GM19468 (cell line): ENCODE data around the gene KRT7.
"Not testable (repeated sequence)": the region's sequence is repeated elsewhere in the genome, so short reads cannot be mapped to it uniquely, and the experiment has no call there.

Experiments used
- ATAC-seq: cut with Tn5 transposase; IDR thresholded peaks from one replicate; pipeline ENCODE4 v1.9.1; 2021; ENCODE audit warnings: mild to moderate bottlenecking, moderate library complexity, moderate number of reproducible peaks; ENCODE audit not compliant: unreplicated experiment; ENCODE audit errors: extremely low read depth

Gene KRT7

DNA sequence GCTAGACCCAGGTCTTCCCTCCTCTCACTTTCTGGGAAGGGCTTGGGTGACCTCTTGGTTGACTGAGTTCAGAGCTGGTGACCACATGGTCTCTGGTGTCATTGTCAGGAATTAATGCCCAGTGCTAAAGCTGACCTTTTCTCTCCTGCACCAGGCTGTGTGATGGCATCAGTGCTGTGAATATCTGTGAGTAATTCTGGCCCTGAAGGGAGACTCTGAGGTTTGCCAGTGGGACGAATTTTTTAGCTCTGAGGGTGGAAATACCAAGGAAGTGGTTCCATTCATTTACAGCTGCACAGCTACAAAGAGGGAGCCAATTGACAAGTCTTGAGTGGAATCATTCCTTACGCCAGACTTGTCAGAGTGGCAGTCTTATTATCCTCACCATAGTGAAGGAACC is 35.2 kb downstream of the KRT7 start:
- no peak for ATAC-seq

DNA sequence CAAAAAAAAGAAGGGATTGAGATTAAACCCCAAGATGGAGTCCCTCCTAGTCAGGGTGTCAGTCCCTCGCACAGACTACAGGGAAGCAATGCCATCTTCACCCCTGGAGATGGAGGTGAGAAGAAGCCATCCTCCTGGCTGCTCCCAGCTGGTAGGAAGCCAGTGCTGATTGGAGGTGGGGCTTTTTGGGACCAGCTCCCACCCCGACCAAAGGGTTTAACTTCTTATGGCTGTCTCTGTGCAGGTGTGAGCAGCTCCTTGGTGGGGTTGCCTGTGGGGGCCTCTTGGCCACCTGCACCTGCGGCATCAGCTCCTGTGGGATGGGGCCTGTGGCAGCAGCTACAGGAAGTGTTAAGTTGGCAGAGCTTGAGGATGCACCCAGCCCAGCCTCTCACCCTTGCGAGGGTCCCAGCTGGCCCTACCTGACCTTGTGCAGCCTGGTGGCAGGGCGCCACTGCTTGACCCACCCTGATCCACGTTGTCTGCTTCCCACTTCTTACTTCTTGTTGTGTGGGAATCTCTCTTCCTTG is 37.6 kb downstream of the KRT7 start:
- ATAC-seq: no peak

DNA sequence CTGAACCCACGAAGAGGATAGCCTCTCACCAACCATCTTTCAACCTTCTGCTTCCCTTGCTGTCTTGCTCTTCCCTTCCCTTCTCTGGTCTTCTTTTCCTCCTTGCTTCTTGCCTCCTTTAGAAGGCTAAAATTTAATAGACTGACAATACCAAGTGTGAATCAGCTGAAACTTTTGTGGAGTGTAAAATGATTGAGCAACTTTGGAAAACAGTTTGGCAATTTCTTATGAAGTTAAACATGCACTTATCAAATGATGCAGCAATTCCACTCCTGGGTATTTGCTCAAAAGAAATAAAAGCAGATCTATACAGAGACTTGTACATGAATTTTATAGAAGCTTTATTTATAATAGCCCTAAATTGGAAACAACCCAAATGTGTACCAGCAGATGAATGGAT is 38.1 kb downstream of the KRT7 start:
- no peak for ATAC-seq

DNA sequence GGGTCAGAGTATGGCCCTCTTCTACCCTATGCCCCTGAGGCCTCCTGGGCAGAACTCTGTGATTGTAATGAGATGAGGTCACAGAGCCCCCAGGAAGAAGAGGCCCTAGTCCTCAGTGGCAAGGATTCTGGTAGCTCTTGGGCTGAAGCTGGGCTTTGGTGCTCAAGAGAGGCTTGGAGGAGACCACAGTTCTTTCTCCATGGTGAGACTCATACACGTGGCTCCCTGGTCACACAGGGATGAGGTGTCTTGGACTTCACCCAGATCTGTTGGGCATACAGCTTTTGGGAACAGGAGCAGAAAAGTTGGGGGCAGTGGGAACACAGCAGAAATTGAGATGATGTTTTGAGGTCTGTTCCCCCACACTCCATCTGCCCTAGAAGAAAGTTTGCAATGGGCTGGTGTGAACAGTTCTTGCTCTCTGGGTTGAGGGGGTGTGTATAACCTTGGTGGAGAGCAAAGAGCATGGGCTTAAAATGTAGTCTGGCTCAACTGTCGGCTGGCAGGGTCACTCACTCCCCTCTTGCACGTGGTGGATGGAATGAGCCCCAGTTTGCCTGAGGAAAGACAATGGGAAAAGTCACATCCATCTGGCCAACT is 41.6 kb downstream of the KRT7 start, which contains the start of gene KRT86:
Gene KRT86 (plus strand): TSS at position 125 of the 600 bp plus-strand sequence. CDS start 27,272 bp downstream, outside the sequence.
- ATAC-seq: no peak

DNA sequence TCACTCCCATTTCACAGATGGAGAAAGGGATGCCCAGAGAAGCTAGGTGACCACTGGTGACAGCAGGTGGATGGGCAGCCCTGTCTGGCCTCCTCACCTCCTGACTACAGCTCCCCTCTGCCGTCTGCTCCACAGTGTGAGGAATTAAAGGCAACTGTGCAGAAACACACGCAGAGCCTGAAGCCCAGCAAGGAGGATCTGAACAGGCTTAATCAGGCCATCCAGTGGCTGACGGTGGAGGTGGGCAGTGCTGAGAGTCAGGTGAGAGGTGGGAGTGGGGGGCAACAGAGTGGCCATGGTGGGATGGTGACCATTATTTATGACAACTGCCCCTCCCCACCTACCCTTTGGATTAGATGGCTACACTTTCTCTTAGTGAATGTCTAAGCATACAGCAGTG is 42.6 kb downstream of the KRT7 start:
- no peak for ATAC-seq

DNA sequence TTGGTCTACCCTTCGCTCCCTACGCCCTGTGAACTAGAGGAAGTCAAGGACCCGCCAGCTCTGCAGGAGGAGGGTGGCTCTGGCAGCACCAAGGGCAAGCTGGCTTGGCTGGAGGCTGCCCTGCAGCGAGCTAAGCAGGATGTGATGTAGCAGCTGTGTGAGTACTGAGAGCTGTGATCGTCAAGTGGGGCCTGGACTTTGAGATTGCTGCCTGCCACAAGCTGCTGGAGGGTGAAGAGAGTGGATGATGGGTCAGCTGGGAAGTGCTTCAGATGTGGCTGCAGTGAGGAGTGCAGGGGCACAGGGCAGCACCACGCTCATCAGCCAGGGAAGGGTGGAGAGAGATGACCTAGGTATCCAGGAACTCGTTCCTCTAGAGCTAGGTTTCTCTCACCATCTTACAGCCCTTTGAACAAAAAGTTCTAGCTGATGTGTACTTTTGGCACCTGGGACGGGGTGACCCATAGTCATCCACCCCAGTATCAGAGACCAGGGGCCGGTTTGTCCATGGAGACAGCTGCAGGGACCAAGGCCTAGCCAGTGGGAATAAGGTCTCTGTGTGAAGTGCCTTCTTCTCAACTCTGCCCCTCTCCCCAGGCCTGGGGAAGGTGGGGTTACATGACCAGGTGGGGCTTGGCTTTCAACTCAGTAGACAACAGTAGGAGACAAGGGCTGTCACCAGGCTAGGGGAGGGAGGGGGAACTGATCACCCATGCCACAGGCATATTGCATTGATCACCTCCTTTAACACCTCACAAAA is 44.6 kb downstream of the KRT7 start:
- ATAC-seq: no peak

DNA sequence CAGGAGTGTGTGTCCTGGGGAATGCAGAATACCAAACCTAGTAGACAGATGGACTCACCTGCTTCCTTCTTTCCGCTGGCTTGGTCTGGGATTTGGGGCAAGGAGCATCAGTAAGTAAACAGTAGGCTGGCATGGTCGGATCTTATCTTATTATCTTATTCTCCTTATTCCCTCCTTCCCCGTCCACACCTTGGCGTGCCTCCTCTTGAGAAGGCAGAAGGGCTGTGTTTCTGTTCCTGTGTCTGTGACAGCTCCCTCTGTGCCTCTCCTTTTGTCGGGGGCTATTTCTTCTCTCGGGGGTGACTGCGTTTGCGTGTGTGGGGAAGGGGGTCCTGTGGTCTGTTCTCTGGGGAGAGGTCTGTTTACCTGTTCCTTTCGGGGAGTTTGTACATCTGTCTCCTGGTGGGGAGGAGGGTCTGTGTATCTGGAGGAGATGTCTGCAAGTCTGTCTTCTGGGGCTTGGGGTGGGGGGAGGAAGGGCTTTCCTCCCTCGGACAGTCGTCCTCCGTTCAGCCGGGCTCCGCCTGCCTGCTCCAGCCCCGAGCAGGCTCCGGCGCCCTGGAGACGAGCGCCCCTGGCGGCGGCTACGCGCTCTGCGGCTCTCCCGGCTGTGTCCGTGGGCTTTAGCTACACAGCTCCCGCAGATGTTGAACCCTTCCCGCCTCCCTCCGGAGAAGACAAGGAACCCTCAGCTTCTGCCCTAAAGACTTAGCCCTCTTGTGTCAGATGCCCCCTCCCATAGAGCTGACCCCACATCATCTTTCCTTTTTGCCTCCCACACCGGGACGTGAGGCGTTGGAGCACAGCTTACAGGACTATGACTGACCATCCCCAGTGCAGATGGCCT is 45.8 kb downstream of the KRT7 start:
- ATAC-seq: no peak

DNA sequence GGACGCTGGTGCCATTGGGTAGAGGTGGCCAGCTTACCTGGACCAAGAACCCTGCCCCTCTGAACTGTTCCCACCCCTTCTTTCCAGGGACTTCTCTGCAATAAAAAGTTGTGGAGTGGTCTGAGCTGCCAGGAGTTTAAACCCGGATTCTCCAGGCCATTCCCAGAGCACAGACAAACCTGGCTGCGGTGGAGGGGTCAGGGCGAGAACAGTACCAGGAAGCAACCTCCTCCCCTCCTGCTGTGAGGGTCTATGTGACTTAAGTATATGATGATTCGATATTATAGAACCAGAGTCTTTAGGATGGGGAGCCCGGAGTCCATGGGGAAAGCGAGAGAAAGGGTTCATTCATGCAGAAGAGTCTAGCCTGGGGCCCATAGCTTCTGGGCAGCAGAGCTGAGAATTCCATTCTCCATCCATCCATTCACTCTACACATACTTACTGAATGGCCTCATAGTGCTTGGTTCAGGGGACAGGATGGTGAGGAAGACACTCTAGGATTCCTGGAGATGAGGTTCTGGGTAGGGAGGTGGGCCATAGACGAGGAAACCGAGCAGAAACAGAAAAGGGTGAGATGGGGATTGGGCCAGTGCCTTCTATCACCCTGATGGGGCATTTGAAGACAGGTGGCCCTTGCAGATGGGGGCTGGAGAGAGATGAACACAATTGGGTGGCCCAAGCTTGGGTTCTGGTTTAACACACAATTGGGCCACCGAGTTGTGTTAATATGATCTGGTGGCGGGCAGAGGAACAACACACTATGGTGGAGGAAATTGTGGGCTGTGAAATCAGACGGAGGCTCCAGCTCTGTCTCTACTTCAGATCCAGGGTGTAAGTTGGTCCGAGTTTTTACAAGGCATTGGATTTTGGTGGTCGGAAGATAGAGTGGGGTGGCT is 46.6 kb downstream of the KRT7 start:
- no peak for ATAC-seq

DNA sequence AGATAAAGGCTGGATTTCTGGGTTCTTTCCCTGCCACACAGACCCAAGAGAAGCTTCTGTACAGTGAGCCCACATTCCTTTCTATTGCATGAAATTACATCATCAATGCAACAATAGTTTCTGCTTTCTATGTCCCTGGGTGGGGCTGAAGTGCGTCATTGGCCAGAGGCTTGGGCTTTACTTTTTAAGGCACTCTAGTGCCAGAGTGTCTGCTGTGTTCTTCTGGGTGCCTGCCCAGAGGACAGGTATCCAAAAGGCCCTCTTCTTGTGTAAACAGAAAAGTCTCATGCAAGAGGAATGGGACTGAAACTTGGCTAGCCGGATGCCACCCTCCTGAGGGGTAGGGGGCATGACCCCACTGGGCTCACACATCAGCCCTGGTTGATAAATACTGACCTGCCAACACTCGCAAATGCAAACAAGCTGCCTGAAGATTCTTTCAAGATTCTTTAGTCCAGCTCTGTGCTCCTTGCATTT is 47.3 kb downstream of the KRT7 start:
- no peak for ATAC-seq

DNA sequence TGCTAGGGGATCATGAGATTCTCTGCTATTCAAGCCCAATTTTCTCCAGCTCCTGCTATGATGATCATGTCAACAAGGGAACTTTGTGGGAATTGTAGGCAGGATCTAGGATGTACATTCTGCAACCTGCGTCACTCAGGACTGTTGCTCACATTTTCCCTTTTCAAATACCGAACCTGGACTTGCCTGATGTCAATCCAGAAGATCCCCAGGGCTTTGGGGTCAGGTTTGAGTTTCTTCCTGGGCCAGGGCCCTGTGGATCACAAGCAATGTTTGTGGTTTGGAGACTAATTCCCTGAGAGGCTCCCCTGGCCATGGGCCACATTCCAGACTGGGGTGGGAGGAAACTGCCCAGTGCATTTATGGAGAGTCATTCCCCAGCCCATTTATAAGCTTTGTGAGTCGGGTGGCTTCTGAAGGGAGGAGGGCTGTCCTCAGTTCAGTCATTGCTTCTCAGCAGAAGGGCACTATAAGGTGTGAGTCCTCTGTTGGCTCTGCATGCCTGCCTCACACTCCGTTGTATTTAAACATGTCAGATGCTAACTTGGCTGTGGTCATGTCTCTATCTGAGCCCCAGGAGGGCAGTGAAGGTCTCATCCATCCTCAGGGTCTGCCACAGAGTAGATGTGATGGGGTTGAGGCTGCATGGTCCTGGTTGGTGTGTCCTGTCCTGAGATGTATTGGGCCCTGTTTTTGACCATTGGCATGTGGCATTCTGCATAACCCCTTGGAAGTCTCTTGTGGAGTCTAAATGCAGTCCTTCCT is 47.9 kb downstream of the KRT7 start:
- no peak for ATAC-seq

DNA sequence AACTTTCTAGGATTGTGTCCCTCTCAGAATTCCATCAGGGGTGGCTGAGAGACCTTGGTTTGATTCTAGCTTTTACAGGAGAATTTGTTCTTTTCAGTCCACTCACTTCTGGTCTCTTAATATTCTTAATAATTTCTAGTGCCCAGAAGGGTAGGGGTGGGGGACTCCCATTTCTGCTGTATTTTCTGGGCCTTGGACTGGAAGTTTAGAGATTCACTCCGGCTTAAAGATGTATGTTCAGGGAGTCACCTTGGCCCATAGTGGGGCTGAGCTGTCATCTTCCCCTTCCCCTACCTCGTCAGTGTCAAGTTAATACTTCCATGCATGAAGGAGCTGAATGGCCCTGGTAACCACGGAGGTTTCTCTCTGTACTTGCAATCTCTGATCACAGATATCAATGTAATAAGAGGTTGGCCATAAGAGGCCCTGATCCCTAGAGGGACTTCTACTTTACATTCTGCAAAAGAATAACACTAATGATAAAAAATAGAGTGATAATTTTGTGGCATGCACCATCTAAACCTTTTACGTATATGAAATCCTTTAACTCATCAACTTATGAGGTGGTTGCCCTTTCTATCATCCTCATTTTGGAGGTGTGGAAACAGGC is 51.6 kb downstream of the KRT7 start:
- no peak for ATAC-seq

DNA sequence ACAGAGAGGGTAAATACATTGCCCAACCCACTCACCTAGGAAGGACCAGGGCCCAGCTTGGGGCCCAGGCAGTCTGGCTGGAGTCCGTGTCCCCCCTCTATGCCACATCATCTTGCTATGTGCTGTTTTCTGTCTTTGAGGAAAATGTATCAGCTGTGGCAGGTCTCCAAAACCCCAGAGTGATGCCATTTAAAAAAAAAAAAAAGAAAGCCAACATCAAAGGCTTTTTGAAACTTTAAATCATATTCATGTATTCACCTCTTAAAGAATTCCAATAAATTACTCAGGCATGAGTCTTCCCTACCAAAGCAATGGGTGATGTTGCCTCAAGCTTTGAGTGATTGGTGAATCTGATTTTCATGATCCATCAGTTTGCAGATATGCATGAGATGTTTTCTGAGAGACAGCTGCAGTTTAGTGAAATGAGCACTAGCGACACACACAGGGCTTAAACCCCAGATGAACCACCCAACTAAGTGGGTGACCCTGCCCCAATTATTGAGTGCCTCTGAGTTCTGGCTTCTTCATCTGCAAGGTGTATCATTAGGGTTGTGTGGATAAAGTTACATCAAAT is 52.2 kb downstream of the KRT7 start:
- ATAC-seq: no peak

DNA sequence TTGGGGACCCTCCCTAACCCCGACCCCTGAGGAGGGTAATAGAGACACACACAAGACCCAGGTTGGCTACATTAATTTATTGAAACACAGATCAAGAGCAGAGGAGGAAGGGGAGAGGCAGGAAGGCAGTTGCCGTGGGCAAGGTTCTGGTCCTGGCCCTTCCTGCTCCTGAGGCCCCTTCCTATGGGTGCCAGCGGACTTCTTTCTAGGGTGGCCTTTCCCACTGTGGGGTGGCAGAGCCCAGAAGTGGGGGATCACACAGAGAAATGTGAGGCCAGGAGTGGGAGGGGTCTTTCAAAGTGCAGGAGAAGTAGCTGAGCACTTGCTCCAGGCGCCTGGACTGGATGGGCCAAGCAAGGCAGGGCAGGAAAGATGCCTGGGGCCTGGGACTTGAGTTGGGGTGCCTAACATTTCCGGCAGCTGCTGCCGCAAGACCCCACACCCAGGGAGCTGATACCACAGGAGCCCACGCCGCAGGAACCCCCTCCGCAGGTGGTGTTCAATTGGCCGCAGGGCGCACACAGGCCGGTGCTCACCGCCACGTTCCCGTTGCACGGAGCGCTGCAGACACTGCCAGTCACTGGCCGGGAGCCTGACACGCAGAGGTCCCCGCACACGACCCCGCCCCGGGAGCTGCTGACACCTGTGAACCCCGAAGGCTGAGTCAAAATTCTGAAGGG is 52.9 kb downstream of the KRT7 start:
- no peak for ATAC-seq

DNA sequence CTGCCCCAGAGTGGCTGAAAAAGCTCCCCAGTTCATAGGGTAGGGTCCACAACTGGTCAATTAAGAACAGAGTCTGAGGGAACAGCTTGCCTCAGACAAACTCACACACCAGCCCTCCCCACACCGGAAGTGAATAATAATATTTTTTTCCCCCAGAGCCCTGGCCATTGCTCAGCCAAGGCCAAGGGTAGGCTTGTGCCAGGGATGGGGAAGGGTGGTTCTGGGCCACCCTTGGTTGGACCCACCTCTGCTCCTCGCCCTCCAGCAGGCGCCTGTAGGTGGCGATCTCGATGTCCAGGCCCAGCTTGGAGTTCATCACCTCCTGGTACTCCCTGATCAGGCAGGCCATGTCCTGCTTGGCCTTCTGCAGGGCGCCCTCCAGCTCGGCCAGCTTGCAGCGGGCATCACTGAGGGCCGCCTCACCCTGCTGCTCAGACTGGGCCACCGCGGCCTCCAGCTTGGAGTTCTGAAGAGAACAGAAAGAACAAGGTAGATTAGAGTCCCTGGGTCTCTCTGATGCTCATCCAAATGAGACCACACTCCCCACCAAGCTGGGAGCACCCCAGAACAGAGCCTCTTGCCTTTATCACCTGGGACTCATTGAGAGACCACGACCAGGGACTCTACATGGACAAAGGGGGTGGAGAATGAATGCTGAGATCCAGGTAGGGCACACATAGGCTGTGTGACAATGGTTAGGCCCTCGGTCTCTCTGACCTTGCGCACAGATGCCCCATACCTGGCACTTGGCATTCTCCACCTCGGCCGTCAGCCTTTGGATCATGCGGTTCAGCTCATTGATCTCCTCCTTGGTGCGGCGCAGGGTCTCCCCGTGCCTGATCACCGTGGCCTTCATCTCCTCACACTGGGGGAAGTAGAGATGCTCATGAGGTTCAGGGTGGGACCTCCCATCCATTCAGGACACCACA is 54.1 kb downstream of the KRT7 start:
- ATAC-seq: not testable (repeated sequence)

DNA sequence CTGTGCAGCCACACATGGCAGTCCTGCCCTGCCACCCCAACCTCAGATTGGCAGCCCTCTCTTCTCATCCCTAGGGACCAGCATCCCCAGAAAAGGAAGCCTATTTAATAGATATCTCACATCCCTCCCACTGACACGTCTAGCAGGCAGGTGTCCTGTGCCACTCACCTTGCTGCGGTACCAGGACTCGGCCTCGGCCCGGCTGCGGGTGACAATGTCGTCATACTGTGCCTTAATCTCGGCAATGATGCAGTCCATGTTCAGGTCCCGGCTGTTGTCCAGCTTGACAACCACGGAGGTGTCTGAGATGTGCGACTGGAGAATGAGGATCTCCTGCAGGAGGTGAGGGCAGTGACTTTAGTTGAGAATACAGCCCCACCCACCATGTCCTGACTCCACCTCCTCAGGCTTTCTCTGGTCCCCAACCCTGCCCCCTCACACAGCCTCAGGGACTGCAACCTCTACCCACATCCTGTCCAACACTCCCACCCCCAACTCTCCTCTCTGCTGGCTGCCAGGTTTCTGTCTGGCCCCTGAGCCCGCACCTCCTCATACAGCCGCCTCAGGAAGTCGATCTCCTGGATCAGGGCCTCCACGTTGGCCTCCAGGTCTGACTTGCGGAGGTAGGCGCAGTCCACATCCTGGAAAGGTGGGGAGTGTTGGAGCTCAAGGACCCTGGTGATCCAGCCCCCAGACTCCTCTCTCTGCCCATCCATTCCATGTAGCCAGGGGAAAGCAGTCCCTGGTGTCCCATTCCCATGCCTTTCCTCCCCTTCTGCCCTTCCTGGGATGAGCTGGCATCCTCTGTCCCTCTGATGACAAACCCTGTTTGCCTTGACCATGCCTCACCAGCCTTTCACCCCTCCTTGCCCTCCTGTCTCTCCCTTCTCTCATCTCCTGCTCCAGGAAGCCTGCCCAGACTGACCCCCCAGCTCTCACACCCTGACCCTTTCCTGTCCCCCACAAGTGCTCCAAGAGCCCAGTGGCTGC is 55.1 kb downstream of the KRT7 start:
- ATAC-seq: not testable (repeated sequence)
